Activated CD4-positive, alpha-beta memory T cell treated with anti-CD3 and anti-CD28 coated beads, Interleukin-2, amount 10 ng/mL, durations not matched to agents 7 days and 5 days (primary cell): ENCODE data around the gene COLEC11. TPM values are rescaled to one million over a fixed set of nuclear protein-coding genes. Genes with fewer than 3 reads are reported as not detected.

Experiments used
- CTCF ChIA-PET: fragments of 350-600 bp; sonication (Branson Sonifier 250); formaldehyde crosslinking; loops from one replicate; lab custom pipeline; 2021; ENCODE audit warnings: antibody characterized with exemption, inconsistent platforms; lab: Charles Lee
- POLR2A ChIA-PET: fragments of 350-600 bp; sonication (Branson Sonifier 250); formaldehyde crosslinking; loops from one replicate; lab custom pipeline; 2021; ENCODE audit warnings: antibody characterized with exemption; lab: Charles Lee
- DNase-seq: peaks from one replicate; pipeline ENCODE4 v3.0.0-alpha.2; 2020
- H3K27ac Mint-ChIP-seq: one replicate; pipeline ENCODE4 v1.8.0; 2021; ENCODE audit warnings: mild to moderate bottlenecking, mixed read lengths
- H3K27me3 Mint-ChIP-seq: one replicate; pipeline ENCODE4 v1.8.0; 2021; ENCODE audit warnings: mixed read lengths
- H3K36me3 Mint-ChIP-seq: one replicate; pipeline ENCODE4 v1.8.0; 2021; ENCODE audit warnings: low read depth, mixed read lengths
- H3K4me1 Mint-ChIP-seq: one replicate; pipeline ENCODE4 v1.8.0; 2021; ENCODE audit warnings: mixed read lengths
- H3K4me3 Mint-ChIP-seq: one replicate; pipeline ENCODE4 v1.8.0; 2021; ENCODE audit warnings: mild to moderate bottlenecking, mixed read lengths
- H3K9me3 Mint-ChIP-seq: one replicate; pipeline ENCODE4 v1.8.0; 2021; ENCODE audit warnings: mixed read lengths
- total RNA-seq, 2 experiments: library from RNA; stranded (reverse); gene quantifications; one replicate each; pipeline ENCODE4 v1.2.3, GENCODE V29; 2021

The COLEC11 gene
- total RNA-seq, 2 experiments from 2014 or later: not detected

GRCh38 chr2:3643371-3644245 lies 48.7 kb downstream of the COLEC11 start:
- H3K27me3 Mint-ChIP-seq: no peaks in the 10 kb centered on the region
- H3K36me3 Mint-ChIP-seq: no peaks in the 10 kb centered on the region
- H3K4me1 Mint-ChIP-seq: no peaks in the 10 kb centered on the region
- no peak overlapping the region for H3K4me3 Mint-ChIP-seq
- POLR2A ChIA-PET: interaction anchor here (1.2 kb wide), 1 partner anchor 10 kb away, joined by 3 read pairs; no protein-coding TSS in a partner anchor
- CTCF ChIA-PET: interaction anchor here (1.2 to 1.5 kb wide), 2 partner anchors 220 to 221 kb away, joined by 3 to 4 read pairs; no protein-coding TSS in a partner anchor
- H3K27ac Mint-ChIP-seq: no peak overlapping the region
- H3K9me3 Mint-ChIP-seq: no peaks in the 10 kb centered on the region
- DNase-seq: no peak

- DNase-seq: no peak
- POLR2A ChIA-PET: interaction anchor here (1.2 kb wide), 1 partner anchor 9 kb away, joined by 3 read pairs; no protein-coding TSS in a partner anchor
- H3K9me3 Mint-ChIP-seq: no peaks in the 10 kb centered on the region
- no peaks in the 10 kb centered on the region for H3K27me3 Mint-ChIP-seq
- H3K4me1 Mint-ChIP-seq: no peaks in the 10 kb centered on the region
- H3K4me3 Mint-ChIP-seq: no peak overlapping the region
- H3K27ac Mint-ChIP-seq: no peak overlapping the region
- H3K36me3 Mint-ChIP-seq: no peaks in the 10 kb centered on the region
- CTCF ChIA-PET: interaction anchor here (1.2 to 1.5 kb wide), 2 partner anchors 220 to 222 kb away, joined by 3 to 4 read pairs; no protein-coding TSS in a partner anchor
These were observed 49.3 kb downstream of the COLEC11 start for GRCh38 chr2:3644246-3644525.

- Mint-ChIP-seq H3K4me1 (no peaks in the 10 kb centered on the region), H3K27me3 (no peaks in the 10 kb centered on the region), H3K36me3 (no peaks in the 10 kb centered on the region), H3K9me3 (no peaks in the 10 kb centered on the region), H3K4me3 (no peak overlapping the region), H3K27ac (no peak overlapping the region)
- POLR2A ChIA-PET: interaction anchor here (1.2 kb wide), 1 partner anchor 8 kb away, joined by 3 read pairs; no protein-coding TSS in a partner anchor
- no peak for DNase-seq
- CTCF ChIA-PET: interaction anchor here (1.5 kb wide), 1 partner anchor 221 kb away, joined by 4 read pairs; no protein-coding TSS in a partner anchor
These were observed 50.1 kb downstream of the COLEC11 start for GRCh38 chr2:3644891-3645605.

GRCh38 chr2:3645745-3646389 lies 51.0 kb downstream of the COLEC11 start:
- no peaks in the 10 kb centered on the region for H3K36me3 Mint-ChIP-seq
- peaks cover 2% of the 10 kb centered on the region for H3K4me1 Mint-ChIP-seq
- CTCF ChIA-PET: no interaction called here
- H3K27ac Mint-ChIP-seq: no peak overlapping the region
- no peaks in the 10 kb centered on the region for H3K9me3 Mint-ChIP-seq
- no peak overlapping the region for H3K4me3 Mint-ChIP-seq
- no peak for DNase-seq
- POLR2A ChIA-PET: no interaction called here
- H3K27me3 Mint-ChIP-seq: no peaks in the 10 kb centered on the region

- no peak overlapping the region for H3K4me3 Mint-ChIP-seq
- H3K27ac Mint-ChIP-seq: no peak overlapping the region
- ChIA-PET CTCF (no interaction called here), POLR2A (no interaction called here)
- DNase-seq: no peak
- H3K27me3 Mint-ChIP-seq: no peaks in the 10 kb centered on the region
- peaks cover 6% of the 10 kb centered on the region for H3K4me1 Mint-ChIP-seq
- no peaks in the 10 kb centered on the region for H3K9me3 Mint-ChIP-seq
- no peaks in the 10 kb centered on the region for H3K36me3 Mint-ChIP-seq
These were observed 51.5 kb downstream of the COLEC11 start for GRCh38 chr2:3646446-3646845.

- H3K4me1 Mint-ChIP-seq: peaks cover 14% of the 10 kb centered on the region
- CTCF ChIA-PET: no interaction called here
- POLR2A ChIA-PET: no interaction called here
These were observed 52.3 kb downstream of the COLEC11 start for GRCh38 chr2:3647246-3647645.

GRCh38 chr2:3647831-3648651 lies 53.1 kb downstream of the COLEC11 start:
- H3K9me3 Mint-ChIP-seq: no peaks in the 10 kb centered on the region
- ChIA-PET POLR2A (no interaction called here), CTCF (no interaction called here)
- DNase-seq: no peak
- no peak overlapping the region for H3K4me3 Mint-ChIP-seq
- no peaks in the 10 kb centered on the region for H3K27me3 Mint-ChIP-seq
- H3K36me3 Mint-ChIP-seq: no peaks in the 10 kb centered on the region
- peaks cover 15% of the 10 kb centered on the region for H3K4me1 Mint-ChIP-seq
- no peak overlapping the region for H3K27ac Mint-ChIP-seq

More at GRCh38 chr2:3647246-3647645, 52.3 kb downstream of the COLEC11 start:
- H3K36me3 Mint-ChIP-seq: no peaks in the 10 kb centered on the region
- DNase-seq: no peak
- H3K27ac Mint-ChIP-seq: no peak overlapping the region
- no peaks in the 10 kb centered on the region for H3K27me3 Mint-ChIP-seq
- H3K4me3 Mint-ChIP-seq: no peak overlapping the region
- H3K9me3 Mint-ChIP-seq: no peaks in the 10 kb centered on the region

GRCh38 chr2:3648652-3649177 lies 53.8 kb downstream of the COLEC11 start:
- Mint-ChIP-seq H3K27me3 (no peaks in the 10 kb centered on the region), H3K36me3 (no peaks in the 10 kb centered on the region), H3K27ac (no peak overlapping the region), H3K4me1 (peaks cover 15% of the 10 kb centered on the region), H3K9me3 (no peaks in the 10 kb centered on the region), H3K4me3 (no peak overlapping the region)
- DNase-seq: no peak
- ChIA-PET CTCF (no interaction called here), POLR2A (no interaction called here)

- POLR2A ChIA-PET: no interaction called here
- Mint-ChIP-seq H3K36me3 (no peaks in the 10 kb centered on the region), H3K4me1 (peaks cover 15% of the 10 kb centered on the region), H3K4me3 (no peak overlapping the region), H3K27me3 (no peaks in the 10 kb centered on the region), H3K27ac (no peak overlapping the region), H3K9me3 (no peaks in the 10 kb centered on the region)
- CTCF ChIA-PET: interaction anchor here (4.4 kb wide), 1 partner anchor 226 kb away, joined by 31 read pairs; no protein-coding TSS in a partner anchor
- DNase-seq: no peak
These were observed 54.7 kb downstream of the COLEC11 start for GRCh38 chr2:3649581-3649980.

GRCh38 chr2:3650140-3650920 lies 55.4 kb downstream of the COLEC11 start:
- Mint-ChIP-seq H3K9me3 (no peaks in the 10 kb centered on the region), H3K27me3 (no peaks in the 10 kb centered on the region), H3K4me3 (no peak overlapping the region), H3K27ac (no peak overlapping the region), H3K4me1 (peaks cover 15% of the 10 kb centered on the region), H3K36me3 (no peaks in the 10 kb centered on the region)
- CTCF ChIA-PET: interaction anchor here (0.7 to 4.4 kb wide), 2 partner anchors 20 to 227 kb away, joined by 3 to 31 read pairs; no protein-coding TSS in a partner anchor
- POLR2A ChIA-PET: interaction anchor here (3.1 kb wide), 1 partner anchor 12 kb away, joined by 20 read pairs; no protein-coding TSS in a partner anchor
- no peak for DNase-seq
